T-helper 2 cell treated with Interferon-gamma antibody and Interleukin-4, amounts not matched to agents 5 μg/mL and 100 μg/mL, for 36 hours (primary cell): ENCODE results near the gene GCA.
A peak's percentile ranks its signal among the peaks of the same experiment; 100 is the strongest.

Experiments used
- DNase-seq: peaks from one replicate; pipeline ENCODE4 v3.0.0; 2021; ENCODE audit warnings: low spot score
- H3K27ac Mint-ChIP-seq: one replicate; pipeline ENCODE4 v1.8.0; 2021; ENCODE audit warnings: mild to moderate bottlenecking, mixed read lengths
- H3K27me3 Mint-ChIP-seq: one replicate; pipeline ENCODE4 v1.8.0; 2021; ENCODE audit warnings: low read depth, mixed read lengths
- H3K36me3 Mint-ChIP-seq: one replicate; pipeline ENCODE4 v1.8.0; 2021; ENCODE audit warnings: low read depth, mixed read lengths
- H3K4me1 Mint-ChIP-seq: one replicate; pipeline ENCODE4 v1.8.0; 2021; ENCODE audit warnings: low read depth, mixed read lengths
- H3K4me3 Mint-ChIP-seq: one replicate; pipeline ENCODE4 v1.8.0; 2022; ENCODE audit warnings: mild to moderate bottlenecking, moderate library complexity, mixed read lengths
- H3K9me3 Mint-ChIP-seq: one replicate; pipeline ENCODE4 v1.8.0; 2021; ENCODE audit warnings: mixed read lengths

The GCA gene

DNA sequence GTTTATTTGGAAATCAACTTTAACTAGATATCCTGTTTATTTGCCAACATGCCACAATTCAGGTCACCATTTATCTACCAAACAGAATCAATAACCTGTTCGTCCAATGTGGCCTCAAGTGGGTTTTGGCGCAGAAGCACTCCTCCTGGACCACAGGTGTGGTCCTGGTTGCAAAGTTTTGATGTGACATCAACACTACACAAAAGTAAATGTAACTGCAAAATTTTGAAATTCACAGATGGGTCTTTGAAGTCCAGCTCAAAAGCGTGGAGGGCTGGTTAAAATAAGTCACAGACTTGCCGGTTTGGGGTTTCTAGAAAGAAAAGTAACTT, 474 bp upstream of the GCA start:
- H3K4me3 Mint-ChIP-seq, result peak overlapping the region; percentile 87
- peaks cover 5% of the 10 kb centered on the region for H3K27me3 Mint-ChIP-seq
- no peaks in the 10 kb centered on the region for H3K36me3 Mint-ChIP-seq
- peaks cover 21% of the 10 kb centered on the region for H3K4me1 Mint-ChIP-seq
- no peak overlapping the region for H3K27ac Mint-ChIP-seq
- H3K9me3 Mint-ChIP-seq, result no peaks in the 10 kb centered on the region
- no peak for DNase-seq

DNA sequence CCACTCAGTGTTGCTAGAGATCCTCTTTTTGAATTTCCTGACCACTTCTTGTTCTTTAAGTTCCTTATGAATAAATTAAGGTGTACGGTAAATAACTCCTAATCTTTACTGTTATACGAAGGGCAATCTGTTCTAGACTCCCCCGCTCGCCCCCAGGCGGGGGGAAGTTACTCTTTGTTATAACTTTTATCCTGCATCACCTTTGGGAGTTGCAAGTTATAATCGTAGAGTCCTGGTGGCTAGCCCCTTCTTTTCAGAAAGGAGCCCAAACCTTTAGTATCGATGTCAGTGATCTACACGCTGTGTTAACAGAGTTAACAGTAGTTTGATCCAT, 652 bp downstream of the GCA start:
- Mint-ChIP-seq H3K9me3 (no peaks in the 10 kb centered on the region), H3K36me3 (no peaks in the 10 kb centered on the region), H3K27ac (peak overlapping the region; percentile 71), H3K27me3 (peaks cover 5% of the 10 kb centered on the region), H3K4me1 (peaks cover 21% of the 10 kb centered on the region), H3K4me3 (peak overlapping the region; percentile 87)
- no peak for DNase-seq

- Mint-ChIP-seq H3K27ac (no peak overlapping the region), H3K4me1 (no peaks in the 10 kb centered on the region), H3K4me3 (no peak overlapping the region), H3K36me3 (no peaks in the 10 kb centered on the region), H3K9me3 (no peaks in the 10 kb centered on the region), H3K27me3 (no peaks in the 10 kb centered on the region)
- no peak for DNase-seq
Measured at GRCh38 chr2:162365392-162365791, 21.5 kb downstream of the GCA start.

- no peak for DNase-seq
Measured at GRCh38 chr2:162368494-162368893, 24.6 kb downstream of the GCA start.

GRCh38 chr2:162369551-162369950, 25.6 kb downstream of the GCA start:
- H3K36me3 Mint-ChIP-seq, result no peaks in the 10 kb centered on the region
- no peak for DNase-seq
- H3K27me3 Mint-ChIP-seq, result no peaks in the 10 kb centered on the region
- H3K27ac Mint-ChIP-seq, result no peak overlapping the region
- H3K4me3 Mint-ChIP-seq, result no peak overlapping the region
- no peaks in the 10 kb centered on the region for H3K9me3 Mint-ChIP-seq
- no peaks in the 10 kb centered on the region for H3K4me1 Mint-ChIP-seq

More at GRCh38 chr2:162368494-162368893, 24.6 kb downstream of the GCA start:
- H3K9me3 Mint-ChIP-seq, result no peaks in the 10 kb centered on the region
- H3K36me3 Mint-ChIP-seq, result no peaks in the 10 kb centered on the region
- H3K4me3 Mint-ChIP-seq, result no peak overlapping the region
- no peaks in the 10 kb centered on the region for H3K27me3 Mint-ChIP-seq
- no peak overlapping the region for H3K27ac Mint-ChIP-seq
- no peaks in the 10 kb centered on the region for H3K4me1 Mint-ChIP-seq

DNA sequence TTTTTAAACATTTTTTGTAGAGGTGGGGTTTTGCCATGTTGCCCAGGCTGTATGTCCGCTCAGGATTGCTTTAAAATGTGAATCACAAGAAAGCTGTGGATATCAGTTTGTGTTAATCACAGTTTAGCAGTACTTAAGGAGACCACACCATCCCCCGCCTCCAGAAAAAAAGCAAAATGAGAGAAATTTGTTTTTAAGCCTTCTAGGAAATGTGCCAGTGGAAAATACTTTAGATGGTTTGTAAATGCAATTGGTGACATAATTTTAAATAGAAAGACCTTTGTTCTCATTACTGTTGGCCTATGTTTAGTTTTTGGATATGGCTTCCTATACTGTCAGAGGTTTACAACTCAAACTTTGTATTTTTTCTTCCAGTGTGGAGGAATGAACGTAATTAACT, 27.0 kb downstream of the GCA start:
- DNase-seq, result no peak
- Mint-ChIP-seq H3K36me3 (no peaks in the 10 kb centered on the region), H3K4me1 (no peaks in the 10 kb centered on the region)

DNA sequence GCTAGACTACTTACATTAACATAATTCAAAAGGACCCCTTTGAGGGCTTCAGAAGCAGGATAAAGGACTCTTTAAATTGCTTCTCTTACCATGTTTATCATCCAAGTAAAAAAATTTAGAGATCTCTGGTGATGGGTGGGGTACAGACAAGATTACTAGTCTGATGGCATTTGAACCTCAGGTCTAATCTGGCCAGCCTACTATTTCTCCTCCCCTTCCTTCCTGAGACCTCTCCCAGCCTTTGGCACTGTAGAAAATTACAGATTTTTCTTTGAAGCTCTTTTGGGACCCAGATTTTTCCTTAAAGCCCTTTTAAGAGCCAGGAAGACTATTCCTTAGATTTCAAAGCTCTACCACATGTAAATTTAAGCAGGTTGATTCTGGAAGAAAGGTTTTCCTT, 28.9 kb downstream of the GCA start:
- H3K27ac Mint-ChIP-seq, result no peak overlapping the region
- no peaks in the 10 kb centered on the region for H3K4me1 Mint-ChIP-seq
- no peak overlapping the region for H3K4me3 Mint-ChIP-seq
- H3K9me3 Mint-ChIP-seq, result no peaks in the 10 kb centered on the region
- peaks cover 3% of the 10 kb centered on the region for H3K27me3 Mint-ChIP-seq
- DNase-seq, result no peak
- H3K36me3 Mint-ChIP-seq, result no peaks in the 10 kb centered on the region

More for the DNA sequence above, 27.0 kb downstream of the GCA start:
- Mint-ChIP-seq H3K27me3 (peaks cover 3% of the 10 kb centered on the region), H3K9me3 (no peaks in the 10 kb centered on the region), H3K4me3 (no peak overlapping the region), H3K27ac (no peak overlapping the region)

- no peaks in the 10 kb centered on the region for H3K9me3 Mint-ChIP-seq
- peaks cover 2% of the 10 kb centered on the region for H3K4me1 Mint-ChIP-seq
- peak overlapping the region; percentile 44 for H3K4me3 Mint-ChIP-seq
- no peak overlapping the region for H3K27ac Mint-ChIP-seq
- DNase-seq, result no peak
- no peaks in the 10 kb centered on the region for H3K36me3 Mint-ChIP-seq
- peaks cover 9% of the 10 kb centered on the region for H3K27me3 Mint-ChIP-seq
Measured at GRCh38 chr2:162379719-162380580, 36.0 kb downstream of the GCA start.

DNA sequence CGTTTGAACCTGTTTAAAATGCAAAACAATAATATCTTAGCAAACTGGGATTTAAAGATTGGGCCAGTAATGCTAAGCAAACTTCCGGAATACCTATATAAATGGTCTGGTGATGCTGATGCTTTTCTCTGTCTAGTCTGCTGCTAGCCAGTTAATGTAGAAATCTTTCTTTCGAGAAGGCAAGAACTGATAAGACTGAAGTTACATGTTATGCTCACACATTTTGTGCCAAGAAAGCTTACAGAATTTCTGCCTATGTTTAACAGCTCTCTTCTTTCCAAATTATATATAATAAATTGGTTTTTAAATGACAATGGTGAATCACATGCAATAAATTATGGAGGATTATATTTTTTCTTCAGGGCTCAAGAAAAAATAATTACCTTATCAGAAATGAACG, 37.9 kb downstream of the GCA start:
- Mint-ChIP-seq H3K4me1 (peaks cover 2% of the 10 kb centered on the region), H3K9me3 (no peaks in the 10 kb centered on the region), H3K36me3 (no peaks in the 10 kb centered on the region), H3K4me3 (no peak overlapping the region), H3K27ac (no peak overlapping the region), H3K27me3 (peaks cover 7% of the 10 kb centered on the region)
- DNase-seq, result no peak

DNA sequence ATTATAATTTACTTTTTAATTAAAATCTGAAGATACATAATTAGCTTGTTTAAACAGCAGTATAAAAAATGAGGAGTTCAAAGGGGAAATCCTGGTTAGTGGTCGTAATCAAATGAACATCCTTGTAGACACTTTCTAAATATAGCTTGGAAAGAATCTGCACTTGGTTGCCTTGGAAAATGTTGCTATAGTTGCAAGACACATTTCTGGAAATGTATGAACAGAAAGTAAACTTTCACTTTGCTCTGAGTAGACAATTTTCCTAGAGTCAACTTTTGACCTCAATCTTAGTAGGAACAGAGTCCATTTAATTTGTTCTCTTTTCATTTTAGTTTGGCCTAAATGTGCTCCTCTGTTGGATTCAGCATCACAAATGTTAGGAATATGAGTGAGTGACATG, 38.3 kb downstream of the GCA start:
- H3K4me1 Mint-ChIP-seq, result peaks cover 2% of the 10 kb centered on the region
- H3K4me3 Mint-ChIP-seq, result no peak overlapping the region
- H3K27ac Mint-ChIP-seq, result no peak overlapping the region
- no peak for DNase-seq
- peaks cover 7% of the 10 kb centered on the region for H3K27me3 Mint-ChIP-seq
- H3K36me3 Mint-ChIP-seq, result no peaks in the 10 kb centered on the region
- no peaks in the 10 kb centered on the region for H3K9me3 Mint-ChIP-seq

DNA sequence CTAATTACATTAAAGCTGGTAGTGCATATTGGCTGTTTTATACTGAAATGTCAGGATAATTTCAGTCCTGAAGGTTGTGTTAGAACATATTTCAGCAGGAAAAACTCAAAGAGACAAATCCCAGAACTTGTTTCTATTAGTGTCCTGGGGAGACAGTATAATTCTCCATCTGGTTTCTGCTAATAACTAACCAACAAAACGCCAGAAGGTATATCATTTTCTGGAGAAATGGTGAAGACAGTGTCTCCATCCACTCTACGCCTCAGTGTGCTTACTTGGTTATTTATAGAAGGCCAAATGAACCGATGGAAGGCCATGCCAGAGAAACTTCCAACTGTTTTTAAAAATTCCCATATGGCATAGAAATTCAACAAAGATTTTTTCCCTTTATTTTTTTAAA, 41.6 kb downstream of the GCA start:
- H3K4me3 Mint-ChIP-seq, result no peak overlapping the region
- H3K27me3 Mint-ChIP-seq, result peaks cover 5% of the 10 kb centered on the region
- H3K9me3 Mint-ChIP-seq, result no peaks in the 10 kb centered on the region
- H3K4me1 Mint-ChIP-seq, result no peaks in the 10 kb centered on the region
- DNase-seq, result no peak
- no peak overlapping the region for H3K27ac Mint-ChIP-seq
- H3K36me3 Mint-ChIP-seq, result no peaks in the 10 kb centered on the region

DNA sequence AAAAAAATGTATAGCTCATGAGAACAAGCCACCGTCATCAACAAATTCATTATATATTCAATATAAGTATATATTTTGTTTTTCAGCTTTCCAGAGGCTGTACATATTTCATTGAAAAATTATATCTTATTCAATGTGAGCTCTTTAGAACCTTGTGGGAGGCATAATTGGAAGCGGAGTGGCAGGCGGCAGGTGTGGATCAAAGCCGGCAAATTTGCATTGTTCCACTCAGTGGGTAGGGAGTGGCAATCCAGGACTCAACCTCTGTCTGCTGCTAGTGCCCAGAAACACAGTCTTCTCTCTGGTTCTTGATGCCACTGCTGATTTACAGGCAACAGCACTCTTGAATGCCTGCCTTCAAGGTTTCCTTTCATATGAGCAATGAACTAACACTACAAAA, 46.9 kb downstream of the GCA start:
- Mint-ChIP-seq H3K27me3 (no peaks in the 10 kb centered on the region), H3K4me3 (no peak overlapping the region), H3K9me3 (no peaks in the 10 kb centered on the region), H3K4me1 (no peaks in the 10 kb centered on the region), H3K36me3 (no peaks in the 10 kb centered on the region), H3K27ac (no peak overlapping the region)
- no peak for DNase-seq

DNA sequence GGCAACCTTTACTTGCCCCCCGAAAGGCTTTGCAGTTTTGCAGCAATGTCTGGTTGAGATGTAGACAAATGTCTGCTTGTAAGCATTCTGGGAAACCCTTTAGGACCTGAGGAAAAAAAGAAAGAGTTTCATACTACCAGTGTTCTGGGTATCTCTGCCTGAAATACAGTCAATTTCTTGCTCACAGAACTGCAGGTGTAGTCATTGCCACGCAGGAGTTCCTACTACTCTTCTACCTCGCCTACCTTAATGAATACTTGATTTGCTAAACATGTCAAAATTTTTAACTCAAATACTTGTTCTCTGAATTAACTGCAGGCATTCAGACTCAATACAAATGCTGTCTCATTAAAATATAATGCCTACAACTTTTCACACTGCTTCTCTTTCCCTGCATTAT, 56.4 kb downstream of the GCA start:
- Mint-ChIP-seq H3K27ac (no peak overlapping the region), H3K36me3 (no peaks in the 10 kb centered on the region), H3K27me3 (no peaks in the 10 kb centered on the region), H3K4me1 (no peaks in the 10 kb centered on the region), H3K4me3 (no peak overlapping the region), H3K9me3 (no peaks in the 10 kb centered on the region)
- no peak for DNase-seq

DNA sequence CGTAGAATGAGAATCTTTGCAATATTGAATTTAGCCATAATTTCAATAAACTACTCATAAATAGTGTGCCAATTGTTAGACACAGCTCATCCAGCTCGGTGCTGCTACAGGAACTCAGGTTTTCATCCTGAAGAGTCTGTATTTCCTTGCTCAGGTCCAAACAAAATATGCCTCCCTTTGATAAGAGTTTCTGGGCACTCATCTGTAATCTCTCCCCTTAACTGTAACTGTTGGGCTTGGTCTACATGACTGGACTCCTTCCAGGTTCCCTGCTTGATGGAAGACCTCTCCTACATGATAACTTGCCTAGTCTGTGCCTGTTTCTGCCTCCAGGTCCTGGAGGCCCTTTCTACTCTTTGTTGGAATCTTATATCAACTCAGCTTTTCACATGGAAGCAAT, 57.9 kb downstream of the GCA start:
- Mint-ChIP-seq H3K4me1 (no peaks in the 10 kb centered on the region), H3K9me3 (no peaks in the 10 kb centered on the region), H3K4me3 (no peak overlapping the region), H3K36me3 (no peaks in the 10 kb centered on the region), H3K27me3 (no peaks in the 10 kb centered on the region), H3K27ac (no peak overlapping the region)
- no peak for DNase-seq

DNA sequence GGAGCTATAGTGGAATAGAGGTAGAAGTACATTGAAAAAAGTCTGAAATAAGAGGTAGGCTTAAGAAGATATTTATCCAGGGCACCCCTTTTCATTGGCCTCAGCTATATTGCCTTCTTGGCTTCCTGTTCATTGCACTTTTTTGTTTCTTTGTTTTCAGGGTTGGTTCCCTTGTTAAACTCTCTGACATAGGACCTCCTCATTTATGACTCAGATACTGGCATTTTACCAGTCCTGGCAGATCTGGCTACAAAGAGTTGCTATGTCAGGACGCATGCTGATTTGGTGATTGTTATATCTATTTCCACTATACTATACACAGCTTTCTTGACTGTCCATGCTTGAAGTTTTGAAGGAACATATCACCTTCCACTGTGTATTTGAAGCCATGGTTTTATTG, 60.0 kb downstream of the GCA start:
- Mint-ChIP-seq H3K36me3 (no peaks in the 10 kb centered on the region), H3K27me3 (no peaks in the 10 kb centered on the region), H3K4me3 (no peak overlapping the region), H3K27ac (no peak overlapping the region), H3K4me1 (no peaks in the 10 kb centered on the region), H3K9me3 (no peaks in the 10 kb centered on the region)
- DNase-seq, result no peak
